Measurements from ENCODE around the gene CIB2. TPM values are rescaled to one million over a fixed set of nuclear protein-coding genes. Genes with fewer than 3 reads are reported as not detected.

Gene CIB2
- total RNA-seq, 2 experiments from 2014 or later: 2.0 to 2.2 TPM

DNA sequence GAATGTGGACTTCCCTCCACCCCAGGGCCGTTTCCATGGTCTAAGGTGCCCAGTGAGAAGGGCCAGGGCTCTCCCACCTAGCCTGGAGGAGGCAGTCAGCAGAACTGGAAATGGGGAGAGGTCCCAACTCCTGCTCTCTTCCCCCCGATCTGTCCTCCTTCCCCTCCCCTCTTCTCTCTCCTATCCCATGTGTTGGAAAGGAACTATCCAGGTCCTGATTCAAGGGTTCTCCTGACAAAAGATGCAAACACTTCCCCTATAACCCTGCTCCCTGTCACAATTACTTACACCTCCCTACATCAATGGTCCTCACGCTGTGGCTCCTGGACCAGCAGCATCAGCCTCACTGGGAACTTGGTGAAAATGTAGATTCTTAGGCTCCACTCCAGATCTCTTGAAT lies 6.0 kb downstream of the CIB2 start:
- no peaks in the 10 kb centered on the region for H3K36me3 Mint-ChIP-seq
- H3K9me3 Mint-ChIP-seq: no peaks in the 10 kb centered on the region
- intact Hi-C loops (cut with micrococcal nuclease): no loop called here
- no peak overlapping the region for H3K4me3 Mint-ChIP-seq
- no peaks in the 10 kb centered on the region for H3K27me3 Mint-ChIP-seq
- CTCF ChIA-PET: interaction anchor here (0.7 to 1.6 kb wide), 3 partner anchors 12 to 116 kb away, joined by 3 to 7 read pairs (median 3); no protein-coding TSS in a partner anchor
- no peak for DNase-seq
- H3K4me1 Mint-ChIP-seq (ENCODE audit: low read depth): peaks cover 2% of the 10 kb centered on the region
- POLR2A ChIA-PET: no interaction called here
- no peak overlapping the region for H3K27ac Mint-ChIP-seq

DNA sequence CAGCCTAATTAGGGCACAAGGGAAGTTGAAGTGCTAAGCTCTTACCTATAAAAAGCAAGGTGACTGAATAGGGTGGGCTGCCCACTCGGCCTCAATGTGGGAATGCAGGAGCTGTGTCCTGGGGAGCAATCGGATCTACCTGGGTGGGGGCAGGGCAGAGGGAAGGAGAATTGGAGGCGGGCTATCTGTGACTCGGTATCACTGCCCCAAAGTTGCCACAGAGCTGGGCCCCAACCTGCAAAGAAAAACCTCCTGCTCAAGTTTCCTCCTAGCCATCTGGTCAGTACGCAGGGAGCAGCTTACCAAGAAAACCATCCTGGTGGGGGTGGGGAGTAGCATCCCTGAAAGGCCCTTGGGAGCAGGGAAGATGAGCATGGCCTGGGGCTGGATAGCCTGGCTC lies 10.7 kb downstream of the CIB2 start:
- POLR2A ChIA-PET: no interaction called here
- Mint-ChIP-seq H3K27ac (no peak overlapping the region), H3K4me1 (ENCODE audit: low read depth) (no peaks in the 10 kb centered on the region), H3K36me3 (no peaks in the 10 kb centered on the region), H3K9me3 (no peaks in the 10 kb centered on the region), H3K4me3 (no peak overlapping the region), H3K27me3 (no peaks in the 10 kb centered on the region)
- intact Hi-C loops (cut with micrococcal nuclease): no loop called here
- CTCF ChIA-PET: interaction anchor here (0.6 to 0.8 kb wide), 3 partner anchors 10 to 153 kb away, joined by 3 read pairs; no protein-coding TSS in a partner anchor
- no peak for DNase-seq

DNA sequence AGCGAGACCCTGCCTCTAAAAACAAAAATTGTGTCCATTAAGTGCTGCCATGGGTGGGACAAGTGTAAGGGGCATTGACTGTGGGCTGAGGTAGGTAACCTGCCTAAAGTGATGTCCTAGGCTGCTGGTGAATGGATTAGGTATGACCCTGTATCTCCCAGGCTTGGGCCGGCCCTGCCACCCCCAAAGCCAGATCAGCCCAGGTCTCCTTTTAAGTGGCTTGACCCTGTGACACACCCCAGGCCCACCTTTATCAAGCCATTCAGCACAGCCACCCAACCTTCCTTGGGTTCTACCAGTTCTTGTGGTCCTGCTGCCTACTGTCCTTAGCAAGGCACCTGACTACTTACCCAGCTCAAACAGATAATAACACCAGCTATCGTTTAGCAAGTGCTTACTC lies 18.7 kb downstream of the CIB2 start:
- intact Hi-C loops (cut with micrococcal nuclease): no loop called here
- Mint-ChIP-seq H3K9me3 (no peaks in the 10 kb centered on the region), H3K4me3 (no peak overlapping the region), H3K27ac (no peak overlapping the region), H3K36me3 (no peaks in the 10 kb centered on the region), H3K4me1 (ENCODE audit: low read depth) (peaks cover 2% of the 10 kb centered on the region), H3K27me3 (no peaks in the 10 kb centered on the region)
- CTCF ChIA-PET: interaction anchor here (0.6 to 10.2 kb wide), 28 partner anchors 10 to 597 kb away, joined by 3 to 141 read pairs (median 4); partner anchors contain the start of genes CIB2, DNAJA4 and SKIC8
- DNase-seq: no peak
- POLR2A ChIA-PET: interaction anchor here (0.6 to 1.0 kb wide), 2 partner anchors 83 to 187 kb away, joined by 3 to 6 read pairs; partner anchors contain the start of gene SKIC8

DNA sequence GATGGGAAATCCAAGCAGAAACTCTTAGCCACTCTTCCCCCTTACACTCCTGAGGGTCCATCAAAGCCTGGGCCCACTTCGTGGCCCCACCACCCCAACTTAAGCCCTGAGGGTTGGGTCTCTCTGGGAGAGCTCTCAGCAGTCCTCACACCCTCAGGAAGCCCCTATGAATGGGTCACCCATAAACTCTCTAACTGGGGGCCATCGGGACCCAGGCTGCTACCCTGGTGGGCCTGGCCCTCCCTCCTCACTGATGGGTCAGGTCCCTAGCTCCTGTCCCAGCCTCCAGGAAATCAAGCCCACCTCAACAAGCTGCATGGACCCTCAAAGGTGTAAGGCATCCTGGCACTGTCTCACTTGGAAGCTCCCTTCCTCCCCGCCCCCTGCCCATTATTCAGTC lies 19.5 kb downstream of the CIB2 start:
- Mint-ChIP-seq H3K4me3 (no peak overlapping the region), H3K36me3 (no peaks in the 10 kb centered on the region), H3K9me3 (no peaks in the 10 kb centered on the region), H3K4me1 (ENCODE audit: low read depth) (peaks cover 2% of the 10 kb centered on the region), H3K27ac (no peak overlapping the region), H3K27me3 (no peaks in the 10 kb centered on the region)
- ChIA-PET POLR2A (no interaction called here), CTCF (interaction anchor here (0.6 to 10.2 kb wide), 15 partner anchors 10 to 598 kb away, joined by 3 to 141 read pairs (median 9); partner anchors contain the start of genes CIB2 and DNAJA4)
- DNase-seq: no peak
- intact Hi-C loops (cut with micrococcal nuclease): no loop called here

DNA sequence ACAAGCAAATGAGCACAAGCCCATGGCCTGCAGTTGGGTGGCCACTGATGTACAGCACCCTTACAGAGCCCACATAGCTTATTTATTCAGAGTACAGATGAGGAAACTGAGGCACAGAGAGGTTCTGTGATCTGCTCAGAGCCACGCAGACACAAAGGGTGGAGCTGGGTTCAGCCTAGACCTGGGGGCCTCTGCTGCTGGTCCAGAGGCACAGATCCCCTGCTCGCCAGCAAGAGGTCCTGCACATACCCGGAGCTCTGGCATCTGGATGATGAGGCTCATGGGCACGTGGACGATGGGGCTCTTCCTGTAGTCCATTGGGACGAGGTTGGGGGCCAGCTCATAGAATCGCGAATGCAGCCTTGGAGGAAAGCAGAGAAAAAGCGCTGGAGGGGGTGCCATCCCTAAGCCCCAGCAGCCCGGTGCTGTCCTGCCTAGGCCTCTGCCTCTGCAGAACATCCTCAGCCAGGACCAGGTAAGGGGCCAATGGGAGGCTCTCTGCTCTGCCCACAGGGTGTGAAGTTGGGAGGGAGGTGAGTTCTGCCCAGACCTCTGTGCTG lies 20.2 kb downstream of the CIB2 start:
- no peaks in the 10 kb centered on the region for H3K36me3 Mint-ChIP-seq
- CTCF ChIA-PET: interaction anchor here (1.0 to 10.2 kb wide), 11 partner anchors 9 to 599 kb away, joined by 3 to 141 read pairs (median 10); partner anchors contain the start of gene CIB2
- POLR2A ChIA-PET: no interaction called here
- H3K27me3 Mint-ChIP-seq: no peaks in the 10 kb centered on the region
- peaks cover 6% of the 10 kb centered on the region for H3K4me1 Mint-ChIP-seq (ENCODE audit: low read depth)
- H3K27ac Mint-ChIP-seq: no peak overlapping the region
- H3K4me3 Mint-ChIP-seq: no peak overlapping the region
- DNase-seq: no peak
- intact Hi-C loops (cut with micrococcal nuclease): no loop called here
- no peaks in the 10 kb centered on the region for H3K9me3 Mint-ChIP-seq

DNA sequence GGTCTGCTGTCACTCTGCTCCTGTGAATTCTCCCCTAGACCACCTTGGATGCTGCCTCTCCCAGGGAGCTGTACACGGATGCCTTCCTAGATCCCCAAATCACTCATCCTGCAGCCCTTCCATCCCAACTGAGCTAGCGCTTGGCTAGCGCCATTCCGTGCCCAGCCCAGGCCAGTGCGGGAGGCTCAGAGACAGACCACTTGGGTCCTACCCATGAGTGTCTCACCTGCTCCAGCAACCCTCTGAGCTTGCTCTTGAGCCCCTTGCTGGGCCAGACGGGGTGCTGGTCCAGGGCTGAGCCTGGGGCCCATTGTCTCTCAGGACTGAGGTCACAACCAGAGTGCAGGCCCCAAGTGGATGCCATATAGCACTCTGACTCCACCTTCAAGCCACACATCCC lies 21.1 kb downstream of the CIB2 start:
- peaks cover 15% of the 10 kb centered on the region for H3K4me1 Mint-ChIP-seq (ENCODE audit: low read depth)
- intact Hi-C loops (cut with micrococcal nuclease): no loop called here
- H3K9me3 Mint-ChIP-seq: no peaks in the 10 kb centered on the region
- no peak overlapping the region for H3K4me3 Mint-ChIP-seq
- H3K27ac Mint-ChIP-seq: no peak overlapping the region
- ChIA-PET CTCF (interaction anchor here (2.2 to 10.2 kb wide), 10 partner anchors 18 to 151 kb away, joined by 10 to 141 read pairs (median 56); partner anchors contain the start of gene SH2D7), POLR2A (no interaction called here)
- no peaks in the 10 kb centered on the region for H3K36me3 Mint-ChIP-seq
- H3K27me3 Mint-ChIP-seq: no peaks in the 10 kb centered on the region
- no peak for DNase-seq

DNA sequence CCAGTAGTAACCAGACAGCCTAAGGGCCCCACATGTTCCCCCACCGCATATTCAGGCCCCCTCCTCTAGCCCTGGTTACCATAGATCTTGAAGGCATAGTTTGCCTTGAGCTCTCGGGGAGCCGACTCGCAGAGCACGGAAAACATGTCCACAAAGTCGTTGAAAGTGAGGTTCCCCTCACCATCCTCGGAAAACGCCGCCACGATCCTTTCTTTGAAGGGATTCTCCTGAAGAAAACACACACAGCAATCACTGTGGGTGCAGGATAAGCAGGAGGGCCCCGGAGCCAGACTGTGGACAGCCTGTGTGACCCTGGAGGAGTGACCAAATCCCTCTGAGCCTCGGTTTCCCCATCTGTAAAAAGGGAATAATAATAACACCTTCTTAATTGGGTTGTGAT lies 22.1 kb downstream of the CIB2 start:
- no peaks in the 10 kb centered on the region for H3K36me3 Mint-ChIP-seq
- ChIA-PET CTCF (interaction anchor here (0.5 to 10.2 kb wide), 34 partner anchors 7 to 665 kb away, joined by 3 to 141 read pairs (median 8); partner anchors contain the start of genes CIB2 and SH2D7), POLR2A (no interaction called here)
- no peaks in the 10 kb centered on the region for H3K9me3 Mint-ChIP-seq
- H3K27me3 Mint-ChIP-seq: no peaks in the 10 kb centered on the region
- H3K4me3 Mint-ChIP-seq: no peak overlapping the region
- peak; percentile 6 for DNase-seq
- intact Hi-C loops (cut with micrococcal nuclease): loop anchor here (2.0 to 5.0 kb wide), 2 partner anchors 57 to 150 kb away; no protein-coding TSS in a partner anchor
- H3K4me1 Mint-ChIP-seq (ENCODE audit: low read depth): peaks cover 24% of the 10 kb centered on the region
- H3K27ac Mint-ChIP-seq: no peak overlapping the region

DNA sequence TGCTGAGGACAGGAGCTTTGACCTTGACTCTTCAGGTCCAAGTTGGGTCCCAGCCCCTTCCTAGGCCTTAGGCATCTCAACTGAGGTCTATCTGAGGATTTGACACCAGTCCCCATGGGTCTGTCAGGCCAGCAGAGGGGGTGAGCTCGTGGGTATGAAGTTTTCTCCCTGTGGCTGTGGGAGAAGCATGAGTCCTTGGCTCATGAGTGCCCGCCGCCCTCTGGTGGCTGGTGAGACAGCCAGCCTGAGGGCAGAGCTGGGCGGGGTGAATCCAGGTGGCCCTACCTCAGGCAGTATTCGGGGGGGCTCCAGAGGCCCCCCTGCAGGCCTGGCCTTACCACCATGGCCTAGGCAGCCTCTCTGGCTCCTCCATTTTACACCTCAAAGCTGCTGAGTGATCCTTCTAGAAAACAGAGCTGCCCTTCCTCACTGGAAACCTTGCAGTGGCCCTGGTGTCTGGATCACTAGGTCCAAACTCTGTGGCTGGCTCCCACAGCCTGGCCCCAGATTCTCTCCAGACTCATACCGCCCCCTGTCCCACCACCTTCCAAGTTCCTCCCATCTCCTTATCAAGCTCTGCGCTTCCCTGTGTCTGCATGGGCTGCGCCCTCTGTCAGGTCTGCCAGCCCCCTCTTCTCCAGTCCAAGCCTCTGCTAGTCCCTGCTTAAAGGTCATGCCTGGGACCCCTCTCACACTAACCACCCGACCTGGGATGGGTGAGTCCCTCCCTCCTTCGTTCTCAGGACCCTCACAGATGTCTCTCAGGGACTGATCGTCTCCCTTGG lies 22.8 kb downstream of the CIB2 start:
- intact Hi-C loops (cut with micrococcal nuclease): loop anchor here (1.0 to 5.0 kb wide), 4 partner anchors 56 to 150 kb away; no protein-coding TSS in a partner anchor
- ChIA-PET POLR2A (interaction anchor here (0.8 to 1.1 kb wide), 5 partner anchors 38 to 154 kb away, joined by 3 read pairs; no protein-coding TSS in a partner anchor), CTCF (interaction anchor here (0.5 to 10.2 kb wide), 62 partner anchors 8 to 664 kb away, joined by 3 to 141 read pairs (median 6); partner anchors contain the start of genes ACSBG1, CIB2, IDH3A and SH2D7)
- Mint-ChIP-seq H3K27me3 (no peaks in the 10 kb centered on the region), H3K4me1 (ENCODE audit: low read depth) (peaks cover 31% of the 10 kb centered on the region), H3K36me3 (no peaks in the 10 kb centered on the region), H3K27ac (no peak overlapping the region), H3K4me3 (no peak overlapping the region), H3K9me3 (no peaks in the 10 kb centered on the region)
- peak; percentile 88 for DNase-seq

DNA sequence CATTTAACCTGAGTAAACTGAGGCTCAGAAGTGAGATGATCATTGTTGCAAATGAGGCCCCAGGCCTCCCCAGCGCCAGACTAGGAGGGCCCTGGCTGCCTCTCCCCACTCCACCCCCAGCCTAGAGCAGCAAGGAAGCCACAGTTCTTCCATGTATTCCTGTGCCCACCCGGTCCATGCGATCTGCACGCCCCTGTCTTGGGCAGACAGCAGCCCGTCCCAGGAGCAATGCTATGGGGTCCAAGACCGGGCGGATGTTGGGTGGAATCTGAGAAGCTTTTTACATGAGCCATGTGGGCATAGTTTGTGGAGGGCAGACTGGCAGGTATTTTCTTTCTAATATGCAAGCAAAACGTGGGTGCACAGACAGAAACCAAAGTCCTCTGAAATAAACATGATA lies 23.8 kb downstream of the CIB2 start:
- intact Hi-C loops (cut with micrococcal nuclease): loop anchor here (2.0 to 5.0 kb wide), 2 partner anchors 39 to 55 kb away; no protein-coding TSS in a partner anchor
- CTCF ChIA-PET: interaction anchor here (0.8 to 10.2 kb wide), 28 partner anchors 10 to 330 kb away, joined by 3 to 141 read pairs (median 8); partner anchors contain the start of genes CIB2 and SH2D7
- no peak overlapping the region for H3K27ac Mint-ChIP-seq
- no peaks in the 10 kb centered on the region for H3K36me3 Mint-ChIP-seq
- no peaks in the 10 kb centered on the region for H3K27me3 Mint-ChIP-seq
- no peak for DNase-seq
- POLR2A ChIA-PET: no interaction called here
- H3K4me3 Mint-ChIP-seq: no peak overlapping the region
- no peaks in the 10 kb centered on the region for H3K9me3 Mint-ChIP-seq
- peaks cover 39% of the 10 kb centered on the region for H3K4me1 Mint-ChIP-seq (ENCODE audit: low read depth)

DNA sequence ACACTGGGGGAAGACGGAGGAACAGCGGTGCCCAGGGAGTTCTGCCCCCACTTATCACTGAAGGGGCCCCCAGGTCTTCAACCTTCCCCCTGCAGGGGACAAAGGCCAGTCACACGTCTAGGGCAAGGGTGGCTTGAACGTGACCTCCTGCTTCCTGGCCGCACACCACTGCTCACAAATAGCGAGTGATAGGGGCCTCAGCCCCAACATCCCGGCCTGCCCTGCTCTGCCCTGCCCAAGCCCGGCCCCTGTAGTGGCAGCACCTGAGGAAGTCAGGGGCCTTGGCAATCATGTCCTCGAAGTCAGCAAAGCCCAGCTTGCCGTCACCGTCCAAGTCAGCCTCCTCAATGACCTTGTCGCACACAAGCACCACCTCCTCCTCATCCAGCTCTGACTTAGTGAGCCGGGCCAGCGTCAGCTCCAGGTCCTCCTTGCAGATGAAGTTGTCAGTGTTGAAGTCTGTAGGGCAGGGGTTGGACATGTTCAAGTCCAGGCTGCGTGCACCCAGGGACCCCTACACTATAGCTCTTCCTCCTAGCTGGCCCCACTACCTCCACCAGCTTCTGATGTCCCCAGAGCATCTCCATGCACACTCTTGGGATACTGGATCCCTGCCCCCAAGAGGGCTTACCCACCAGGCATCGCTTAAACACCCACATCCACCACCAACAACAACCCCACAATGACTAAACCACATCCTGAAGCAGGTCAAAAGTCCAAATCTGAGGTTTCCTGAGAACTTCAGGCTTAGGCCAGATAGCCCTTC lies 25.6 kb downstream of the CIB2 start:
- ChIA-PET CTCF (interaction anchor here (0.7 to 10.2 kb wide), 7 partner anchors 28 to 150 kb away, joined by 3 to 141 read pairs (median 5); partner anchors contain the start of gene TBC1D2B), POLR2A (no interaction called here)
- intact Hi-C loops (cut with micrococcal nuclease): loop anchor here (2.0 to 5.0 kb wide), 3 partner anchors 29 to 53 kb away; partner anchors contain the start of gene TBC1D2B
- H3K27me3 Mint-ChIP-seq: no peaks in the 10 kb centered on the region
- peaks cover 39% of the 10 kb centered on the region for H3K4me1 Mint-ChIP-seq (ENCODE audit: low read depth)
- no peaks in the 10 kb centered on the region for H3K36me3 Mint-ChIP-seq
- H3K4me3 Mint-ChIP-seq: no peak overlapping the region
- peak overlapping the region; percentile 68 for H3K27ac Mint-ChIP-seq
- DNase-seq: peak; percentile 35
- no peaks in the 10 kb centered on the region for H3K9me3 Mint-ChIP-seq
